GM21390 (cell line): Measurements from ENCODE around the gene USP13.

Experiments used
- ATAC-seq: cut with Tn5 transposase; IDR thresholded peaks from one replicate; pipeline ENCODE4 v1.9.1; 2021; ENCODE audit not compliant: unreplicated experiment

The USP13 gene

GRCh38 chr3:179697736-179698332 is 45.0 kb downstream of the USP13 start:
- ATAC-seq: no peak

- ATAC-seq: no peak
These were observed 47.9 kb downstream of the USP13 start for GRCh38 chr3:179700716-179701115.

DNA sequence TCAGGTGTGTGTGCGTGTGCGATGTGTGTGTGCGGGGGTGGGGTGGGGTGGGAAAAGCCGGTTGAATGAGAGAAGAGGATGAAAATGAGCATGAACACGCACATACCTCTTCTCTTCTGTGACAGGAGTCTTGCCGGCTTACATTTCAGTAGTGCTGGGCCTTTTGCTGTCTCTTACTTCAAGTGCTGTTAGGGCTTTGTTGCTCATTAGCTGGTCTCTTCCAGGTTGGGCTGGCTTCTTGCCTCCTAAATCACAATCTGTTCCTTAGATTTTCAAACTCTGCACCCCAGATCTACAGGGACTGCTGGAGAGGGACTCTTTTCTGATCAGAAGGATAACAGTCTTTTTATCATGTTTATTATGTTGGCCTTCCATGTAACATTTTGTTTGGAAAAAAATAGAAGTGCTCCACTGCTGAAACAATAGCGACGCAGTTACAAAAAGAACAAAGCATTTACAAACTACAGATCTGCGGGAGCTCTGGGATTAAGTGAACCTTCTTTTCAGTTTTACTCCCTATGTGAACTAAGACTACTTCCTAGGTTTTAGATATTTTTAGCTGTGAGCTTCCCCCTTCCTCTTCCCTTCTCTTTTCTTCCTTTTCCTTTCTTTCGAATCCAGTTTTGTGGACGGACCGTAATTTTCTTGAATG is 48.5 kb downstream of the USP13 start:
- ATAC-seq: no peak

GRCh38 chr3:179702271-179702947 is 49.6 kb downstream of the USP13 start:
- ATAC-seq: no peak

DNA sequence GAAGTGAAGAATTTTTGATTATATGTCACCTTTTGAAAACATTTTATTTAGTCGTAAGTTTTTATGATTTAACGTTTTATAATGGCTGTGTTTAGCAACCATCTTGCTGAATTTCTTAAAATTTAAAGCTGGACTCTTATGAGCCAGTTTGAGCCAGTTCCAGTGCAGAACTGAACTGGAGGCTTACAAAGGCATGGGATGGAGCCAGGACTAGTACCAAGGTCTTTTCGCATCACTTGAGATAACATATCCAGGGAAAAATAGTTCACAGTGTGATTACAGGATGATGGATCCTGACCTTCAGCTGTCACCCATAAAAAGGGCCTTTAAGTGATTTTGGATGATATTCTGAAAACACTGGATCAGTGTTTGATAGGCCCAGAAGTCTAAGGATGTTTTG is 51.0 kb downstream of the USP13 start:
- ATAC-seq: no peak

DNA sequence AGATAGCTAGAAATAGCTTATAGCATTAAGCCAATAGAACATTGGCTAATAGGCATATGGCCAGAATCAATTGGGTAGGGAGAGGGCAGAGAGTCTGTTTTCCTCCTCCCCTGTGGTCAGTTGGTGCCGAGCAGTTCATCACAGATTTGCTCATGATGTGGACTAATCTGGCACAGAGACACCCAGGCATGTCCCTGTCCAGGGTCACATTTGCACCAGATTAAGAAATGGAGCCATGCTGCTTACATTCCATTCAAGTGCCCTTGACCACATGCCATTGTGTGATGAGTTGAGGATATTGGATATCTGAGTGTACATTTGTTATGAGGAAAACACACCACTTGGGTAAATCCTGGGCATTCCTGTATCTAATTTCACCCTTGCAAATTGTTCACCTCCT is 53.4 kb downstream of the USP13 start:
- ATAC-seq: no peak

- ATAC-seq: no peak
These were observed 57.2 kb downstream of the USP13 start for GRCh38 chr3:179710079-179710478.

DNA sequence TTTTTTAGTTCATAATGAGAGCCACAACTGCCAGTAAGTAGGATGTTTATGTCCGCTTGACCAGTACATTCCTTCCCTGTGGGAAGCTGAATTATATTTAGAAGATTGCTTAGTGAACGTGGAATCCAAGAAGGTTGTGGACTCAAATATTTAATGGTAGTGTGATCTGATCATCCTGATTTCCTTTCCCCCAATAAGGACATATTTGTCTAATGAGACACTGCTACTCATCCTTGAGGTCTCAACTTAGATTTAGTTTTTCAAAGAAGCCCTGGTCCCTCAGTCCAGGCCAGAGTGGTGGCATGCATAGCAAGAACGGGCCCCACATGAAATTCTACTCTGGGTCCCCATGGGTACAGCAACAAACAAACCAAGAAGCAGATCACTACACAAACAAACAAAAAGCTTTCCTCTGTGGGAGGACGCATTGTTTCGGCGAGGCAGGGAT is 60.8 kb downstream of the USP13 start:
- no peak for ATAC-seq

- no peak for ATAC-seq
These were observed 62.7 kb downstream of the USP13 start for GRCh38 chr3:179715582-179715981.

DNA sequence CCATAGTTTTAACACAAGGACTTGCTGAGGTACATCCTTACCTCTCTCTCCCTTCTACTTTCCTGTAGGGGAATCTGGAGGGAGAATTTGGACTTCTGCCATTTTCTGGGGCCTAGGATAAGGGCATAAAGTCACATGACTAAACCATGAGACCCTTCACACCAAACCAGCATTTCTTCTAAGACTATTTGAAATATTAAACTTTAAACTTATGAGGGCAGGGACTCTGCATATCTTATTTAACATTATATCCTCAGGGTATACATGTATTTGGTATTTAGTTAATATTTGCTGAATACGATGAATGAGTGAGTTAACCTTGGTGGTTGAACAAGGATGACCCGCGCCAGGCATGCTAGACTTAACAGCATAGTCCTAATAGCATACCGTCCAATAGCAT is 63.4 kb downstream of the USP13 start:
- ATAC-seq: no peak

DNA sequence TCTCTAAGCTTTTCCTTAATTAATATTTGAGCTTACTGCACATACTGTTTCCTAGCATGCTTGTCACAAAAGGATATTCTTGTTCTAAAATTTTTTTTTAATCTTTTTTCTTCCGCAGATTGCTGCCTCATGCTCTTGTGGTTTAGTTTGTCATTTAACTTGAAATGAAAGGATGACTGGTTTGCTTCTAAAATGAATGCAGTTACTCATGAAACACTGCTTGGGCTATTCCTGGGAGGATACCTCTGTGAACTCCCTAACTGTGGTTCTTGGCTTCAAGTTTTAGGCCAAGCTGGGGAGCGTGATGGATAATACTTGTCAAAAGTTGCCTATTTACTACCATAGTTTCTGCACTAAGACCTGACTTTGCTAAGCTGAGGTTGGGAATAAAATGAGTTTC is 64.0 kb downstream of the USP13 start:
- ATAC-seq: no peak

- ATAC-seq: no peak
These were observed 64.4 kb downstream of the USP13 start for GRCh38 chr3:179717219-179717618.

- ATAC-seq: no peak
These were observed 66.4 kb downstream of the USP13 start for GRCh38 chr3:179719048-179719734.

DNA sequence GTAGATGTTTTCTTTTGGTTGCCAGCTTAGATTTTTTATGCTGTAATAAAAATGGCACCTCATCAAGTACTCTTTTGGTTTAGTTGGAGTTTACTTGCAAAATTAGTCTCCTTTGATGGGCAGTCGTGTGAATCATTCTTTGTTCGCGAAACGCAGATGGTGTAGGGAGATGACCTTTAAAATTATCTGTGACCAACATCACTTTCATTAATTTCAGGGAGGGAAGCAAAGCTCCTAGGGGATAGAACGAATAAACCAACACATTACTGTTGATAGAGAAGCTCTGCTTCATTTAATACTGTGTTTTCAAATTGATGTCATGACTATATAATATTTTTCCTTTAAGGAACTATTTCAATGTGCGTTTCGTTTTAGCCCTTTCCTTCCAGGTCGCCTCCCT is 67.4 kb downstream of the USP13 start:
- no peak for ATAC-seq

- no peak for ATAC-seq
These were observed 70.8 kb downstream of the USP13 start for GRCh38 chr3:179723617-179724016.

GRCh38 chr3:179726075-179726699 is 73.3 kb downstream of the USP13 start:
- peak; percentile 53 for ATAC-seq

- ATAC-seq: no peak
These were observed 76.2 kb downstream of the USP13 start for GRCh38 chr3:179729086-179729485.

- ATAC-seq: no peak
These were observed 77.1 kb downstream of the USP13 start for GRCh38 chr3:179729981-179730380.

- ATAC-seq: no peak
These were observed 77.7 kb downstream of the USP13 start for GRCh38 chr3:179730506-179730905.

GRCh38 chr3:179731544-179731943 is 78.7 kb downstream of the USP13 start:
- ATAC-seq: no peak

- ATAC-seq: no peak
These were observed 80.0 kb downstream of the USP13 start for GRCh38 chr3:179732661-179733348.
